A673 (cell line): Measurements from ENCODE around the gene KIF7. TPM values are rescaled to one million over a fixed set of nuclear protein-coding genes. Genes with fewer than 3 reads are reported as not detected.

Experiments used
- BruUV-seq: library from RNA; stranded (reverse); fragments of 400-500 nt; replicated peaks from 2 replicates; lab custom pipeline; 2021; lab: Mats Ljungman, UMichigan
- CTCF ChIA-PET: fragments of 300-600 bp; sonication (Branson Sonifier 250); formaldehyde crosslinking; loops from one replicate; lab custom pipeline; 2022; ENCODE audit warnings: antibody characterized with exemption; lab: Charles Lee
- POLR2A ChIA-PET: fragments of 300-600 bp; sonication (Branson Sonifier 250); formaldehyde crosslinking; loops from one replicate; lab custom pipeline; 2022; ENCODE audit warnings: antibody characterized with exemption; ENCODE audit not compliant: low non-redundant PET; lab: Charles Lee
- DNase-seq: peaks from one replicate; pipeline ENCODE4 v3.0.0-alpha.2; 2015; ENCODE audit warnings: low spot score
- H3K27ac ChIP-seq: fragments of 200-600 bp; sonication (generic); 2 replicates; pipeline ENCODE4 v1.5.1; 2016; ENCODE audit warnings: mixed run types, low read depth, mild to moderate bottlenecking, mixed read lengths, antibody characterized with exemption, low read length; ENCODE audit not compliant: poor library complexity, severe bottlenecking
- H3K27me3 ChIP-seq: fragments of 200-600 bp; sonication (generic); replicated peaks from 2 replicates; pipeline ENCODE4 v1.6.1; 2017; ENCODE audit warnings: mixed run types, low read depth, mild to moderate bottlenecking, mixed read lengths, antibody characterized with exemption, low read length; ENCODE audit not compliant: insufficient read depth, poor library complexity
- H3K36me3 ChIP-seq: fragments of 200-600 bp; sonication (generic); 2 replicates; pipeline ENCODE4 v1.6.1; 2016; ENCODE audit warnings: mixed run types, mild to moderate bottlenecking, mixed read lengths, antibody characterized with exemption, low read length; ENCODE audit not compliant: insufficient read depth, poor library complexity, severe bottlenecking
- H3K4me1 ChIP-seq: fragments of 200-600 bp; sonication (generic); 2 replicates; pipeline ENCODE4 v1.6.1; 2017; ENCODE audit warnings: mixed run types, mild to moderate bottlenecking, mixed read lengths, antibody characterized with exemption, low read length; ENCODE audit not compliant: insufficient read depth, poor library complexity, severe bottlenecking
- H3K4me3 ChIP-seq: fragments of 200-600 bp; sonication (generic); 2 replicates; pipeline ENCODE4 v1.5.1; 2016; ENCODE audit warnings: low read depth, mixed run types, mild to moderate bottlenecking, mixed read lengths, low read length; ENCODE audit not compliant: poor library complexity, severe bottlenecking
- H3K9me3 ChIP-seq: fragments of 200-600 bp; sonication (generic); 2 replicates; pipeline ENCODE4 v1.6.1; 2016; ENCODE audit warnings: mixed run types, low read depth, mild to moderate bottlenecking, mixed read lengths, antibody characterized with exemption, low read length; ENCODE audit not compliant: poor library complexity, severe bottlenecking
- CTCF ChIP-seq: fragments of 300-800, 200-600 bp; sonication (generic); conservative IDR thresholded peaks from 2 replicates; pipeline ENCODE4 v1.5.1; 2017; ENCODE audit warnings: low read depth, mild to moderate bottlenecking, antibody characterized with exemption, low read length, moderate library complexity, mixed read lengths
- EZH2 ChIP-seq: fragments of 200-600 bp; sonication (generic); IDR thresholded peaks from 2 replicates; pipeline ENCODE4 v1.6.1; 2017; ENCODE audit warnings: borderline replicate concordance, low read depth, mild to moderate bottlenecking, mixed read lengths, antibody characterized with exemption, low read length; ENCODE audit not compliant: poor library complexity, severe bottlenecking
- intact Hi-C: fragments of 100-400 bp; cut with micrococcal nuclease; formaldehyde crosslinking; loops from one replicate; pipeline ENCODE4 v1.10.0; 2022; ENCODE audit not compliant: unreplicated experiment
- total RNA-seq: library from RNA; stranded (reverse); gene quantifications from 2 replicates; pipeline ENCODE4 v1.2.3, GENCODE V29; 2021

KIF7 gene
- total RNA-seq, 1 experiment from 2014 or later, result 9.5 TPM

- Histone ChIP-seq H3K4me3 (no peak overlapping the region), H3K27ac (no peak overlapping the region), H3K36me3 (no peaks in the 10 kb centered on the region), H3K4me1 (no peaks in the 10 kb centered on the region), H3K9me3 (no peaks in the 10 kb centered on the region), H3K27me3 (no peaks in the 10 kb centered on the region)
- no peak for DNase-seq
- TF ChIP-seq CTCF (no peak), EZH2 (no peak)
- intact Hi-C loops, result no loop called here
- BruUV-seq, result no TSS peak
- POLR2A ChIA-PET, result no interaction called here
- CTCF ChIA-PET, result no interaction called here
Measured at GRCh38 chr15:89671687-89672086, 16.4 kb upstream of the KIF7 start.

GRCh38 chr15:89670971-89671560, 15.8 kb upstream of the KIF7 start:
- H3K4me1 ChIP-seq, result no peaks in the 10 kb centered on the region
- H3K4me3 ChIP-seq, result no peak overlapping the region
- intact Hi-C loops, result no loop called here
- no peaks in the 10 kb centered on the region for H3K27me3 ChIP-seq
- no peak for DNase-seq
- ChIA-PET POLR2A (no interaction called here), CTCF (no interaction called here)
- no TSS peak for BruUV-seq
- H3K9me3 ChIP-seq, result no peaks in the 10 kb centered on the region
- H3K27ac ChIP-seq, result no peak overlapping the region
- TF ChIP-seq EZH2, result no peak
- no peak for TF ChIP-seq CTCF
- H3K36me3 ChIP-seq, result no peaks in the 10 kb centered on the region

GRCh38 chr15:89669941-89670340, 14.7 kb upstream of the KIF7 start:
- no peaks in the 10 kb centered on the region for H3K9me3 ChIP-seq
- peaks cover 3% of the 10 kb centered on the region for H3K4me1 ChIP-seq
- intact Hi-C loops, result no loop called here
- no TSS peak for BruUV-seq
- TF ChIP-seq EZH2 (no peak), CTCF (no peak)
- POLR2A ChIA-PET, result no interaction called here
- no peak overlapping the region for H3K4me3 ChIP-seq
- H3K27me3 ChIP-seq, result peaks cover 5% of the 10 kb centered on the region
- no peak overlapping the region for H3K27ac ChIP-seq
- DNase-seq, result no peak
- CTCF ChIA-PET, result no interaction called here
- no peaks in the 10 kb centered on the region for H3K36me3 ChIP-seq
